ENCODE measurements around the gene TSKU.
A peak's percentile ranks its signal among the peaks of the same experiment; 100 is the strongest.
"Not testable (repeated sequence)": the region's sequence is repeated elsewhere in the genome, so short reads cannot be mapped to it uniquely, and the experiment has no call there.

The TSKU gene

DNA sequence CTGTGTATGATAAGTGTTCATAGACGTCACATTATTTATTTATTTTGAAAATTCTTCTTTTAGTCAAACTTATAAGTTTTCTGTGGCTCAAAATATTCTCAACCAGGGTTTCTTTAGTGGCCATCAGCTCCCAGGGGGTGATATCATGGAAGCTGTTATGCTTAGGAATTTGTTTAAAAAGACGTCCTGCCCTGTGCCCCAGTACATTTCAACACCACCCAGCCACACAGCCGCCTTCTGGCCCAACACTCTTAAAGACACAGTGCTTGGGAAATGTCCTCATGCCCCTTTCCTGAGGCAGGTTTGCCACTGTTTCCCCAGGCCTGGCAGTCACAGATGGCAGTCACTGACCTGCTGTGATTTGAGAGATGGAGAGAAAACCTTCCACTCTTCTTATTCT, 19.9 kb downstream of the TSKU start:
- DNase-seq = no peak

DNA sequence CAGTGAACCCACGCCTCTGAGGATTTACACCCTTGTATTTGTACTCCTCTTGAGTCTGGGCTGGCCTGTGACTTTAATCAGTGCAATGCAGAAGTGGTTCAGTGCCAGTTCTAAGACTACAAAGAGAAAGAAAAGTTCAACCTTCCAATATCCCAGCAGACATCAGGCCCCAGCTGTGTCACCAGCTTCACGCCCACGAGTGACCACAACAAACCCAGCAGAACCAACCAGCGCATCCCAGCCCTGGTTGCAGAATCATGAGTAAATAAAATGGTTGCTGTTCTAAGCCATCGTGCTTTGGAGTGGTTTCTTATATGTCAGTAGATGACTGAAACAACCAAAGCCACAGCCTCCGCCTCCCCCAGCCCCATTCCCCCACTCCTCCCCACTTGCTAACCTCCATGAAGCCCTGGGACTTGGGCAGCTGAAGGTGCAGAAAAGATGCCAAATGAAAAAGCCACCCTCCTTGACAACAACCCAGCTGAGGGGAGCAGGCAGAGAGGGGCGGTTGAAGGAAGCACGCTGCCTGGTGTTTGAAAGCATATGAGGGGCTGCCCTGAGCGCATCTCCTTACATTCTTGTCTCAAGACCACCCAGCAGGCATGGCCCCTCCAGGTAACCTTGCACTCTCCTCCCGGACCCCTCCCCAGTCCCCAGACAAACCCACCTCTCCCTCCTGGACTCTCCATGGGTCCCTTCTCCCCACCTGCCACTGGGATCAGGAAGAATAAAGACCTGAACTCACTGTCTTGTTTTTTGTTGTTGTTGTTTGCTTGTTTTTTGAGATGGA, 20.9 kb downstream of the TSKU start:
- DNase-seq = peak; percentile 67

DNA sequence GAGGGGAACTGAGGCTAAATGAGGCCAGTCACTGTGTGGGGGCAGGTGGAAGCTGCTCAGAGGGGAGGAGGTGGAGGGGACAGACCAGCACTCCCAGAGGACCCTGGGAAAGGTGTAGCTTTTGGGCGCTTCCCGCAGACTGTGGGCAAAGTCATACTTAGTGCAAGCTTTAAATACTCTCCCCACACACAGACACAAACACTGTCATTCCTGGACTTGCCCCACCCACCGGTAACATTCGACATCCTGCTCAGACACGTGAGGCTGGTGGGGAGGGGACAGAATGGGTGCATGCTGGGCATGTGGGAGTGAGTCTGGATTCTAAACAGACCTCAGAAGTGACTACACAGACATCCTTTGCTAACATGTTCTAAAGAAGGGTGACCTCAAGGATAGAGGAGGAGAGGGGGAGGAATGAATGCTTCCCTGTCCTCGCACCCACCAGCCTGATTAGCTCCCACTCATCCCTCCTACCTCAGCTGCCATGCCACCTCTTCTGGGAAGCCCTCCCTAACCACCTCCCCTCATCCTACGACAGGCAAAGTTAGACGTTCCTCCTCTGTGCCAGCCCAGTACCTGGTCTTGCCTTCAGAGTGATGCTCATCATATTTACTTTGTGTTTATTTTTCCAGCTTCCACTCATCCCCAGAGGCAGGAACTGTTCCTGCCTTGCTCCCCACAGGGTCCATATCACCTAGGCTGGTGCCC, 22.2 kb downstream of the TSKU start:
- DNase-seq = peak; percentile 76

DNA sequence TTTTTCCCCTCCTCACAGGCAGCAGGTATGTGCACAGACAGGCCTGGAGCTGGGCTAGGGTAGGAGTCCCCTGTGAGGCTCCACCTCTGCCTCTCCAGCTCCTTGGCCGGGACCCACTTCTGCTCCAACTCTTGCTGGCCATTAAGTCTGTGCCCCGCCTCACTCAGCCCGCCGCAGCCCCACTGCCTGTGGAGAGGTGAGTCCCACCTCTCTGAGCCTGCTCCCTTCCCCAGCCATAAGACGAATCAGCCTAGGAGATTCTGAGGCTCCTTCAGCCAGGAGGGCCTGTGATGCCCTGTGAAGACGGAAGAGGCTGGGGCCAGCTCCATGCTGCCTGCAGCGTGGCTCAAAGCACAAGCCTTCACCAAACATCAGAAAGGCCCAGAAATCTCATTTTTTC, 23.0 kb downstream of the TSKU start:
- no peak for DNase-seq

DNA sequence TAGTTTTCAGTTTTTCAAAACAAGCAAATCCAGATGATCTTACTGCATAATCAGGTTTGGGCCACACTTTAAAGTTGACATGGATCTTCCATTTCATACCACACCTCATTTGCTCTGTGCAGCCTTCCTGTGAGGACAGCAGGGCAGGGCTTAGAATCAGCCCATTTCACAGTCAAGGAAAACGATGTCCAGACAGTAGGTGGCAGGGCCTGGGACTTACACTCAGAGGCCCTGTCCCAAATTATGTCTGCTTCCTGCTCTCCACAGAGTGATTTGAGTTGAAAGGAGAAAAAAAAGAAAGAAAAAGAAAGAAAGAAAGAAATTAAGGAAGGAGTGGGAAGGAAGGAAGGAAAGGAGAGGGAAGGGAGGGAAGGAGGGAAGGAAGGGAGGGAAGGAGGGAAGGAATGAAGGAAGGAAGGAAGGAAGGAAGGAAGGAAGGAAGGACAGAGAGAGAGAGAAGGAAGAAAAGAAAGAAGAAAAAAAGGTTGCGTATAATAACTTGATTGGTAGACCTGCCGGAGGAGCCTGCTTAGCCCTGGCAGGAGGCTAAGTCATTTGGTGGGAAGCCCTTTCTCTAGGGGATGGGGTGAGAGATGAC, 23.6 kb downstream of the TSKU start:
- no peak for DNase-seq

DNA sequence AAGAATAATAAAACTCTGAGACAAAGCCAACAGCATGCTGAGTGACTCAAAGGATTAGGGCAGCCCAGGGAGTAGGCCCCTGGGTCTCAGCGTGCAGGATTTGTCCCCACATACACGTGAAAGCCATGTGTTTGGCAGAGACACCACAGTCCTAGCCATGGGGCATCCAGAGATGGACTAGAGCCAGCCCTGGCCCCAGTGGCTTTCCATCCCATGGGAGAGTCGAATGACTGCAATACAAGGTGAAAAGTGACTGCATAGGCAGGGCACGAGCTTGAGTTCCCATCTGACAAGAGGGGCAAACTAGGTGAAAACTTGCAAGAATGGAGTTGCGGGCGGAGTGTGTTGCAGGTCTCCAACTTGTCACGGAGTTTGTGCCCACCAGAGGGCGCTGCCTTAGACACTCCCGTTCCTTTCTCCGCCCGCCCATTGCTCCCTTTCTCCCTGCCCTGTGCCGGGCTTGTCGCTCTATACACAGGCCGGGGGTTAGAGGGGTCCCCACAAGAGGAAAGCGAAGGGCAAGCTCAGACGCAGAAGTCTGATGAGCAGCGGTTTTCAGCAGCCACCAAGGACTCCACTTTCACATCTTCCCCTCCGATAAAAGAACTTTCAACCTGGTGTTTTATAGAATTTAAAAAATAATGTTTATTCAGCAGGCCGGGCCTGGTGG, 24.2 kb downstream of the TSKU start:
- DNase-seq = peak; percentile 74

DNA sequence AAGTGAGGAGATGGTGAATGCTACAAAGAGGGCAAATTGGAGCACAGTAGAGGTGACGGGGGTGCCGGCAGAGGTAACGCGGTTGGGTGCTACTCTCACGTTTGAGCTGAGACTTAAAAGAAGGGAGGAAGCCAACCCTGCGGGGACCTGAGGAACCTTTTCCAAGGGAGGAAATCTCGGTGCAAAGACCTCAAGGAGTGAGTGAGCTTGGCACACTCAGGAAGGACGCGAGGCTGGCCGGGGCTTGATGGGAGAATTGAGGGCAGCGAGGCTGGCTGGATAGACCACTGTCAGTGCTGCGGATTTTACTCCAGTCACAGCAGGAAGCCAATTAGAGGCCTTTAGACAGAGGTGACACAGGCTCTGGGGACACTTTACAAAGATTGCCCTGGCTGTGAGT, 25.0 kb downstream of the TSKU start:
- DNase-seq = no peak

DNA sequence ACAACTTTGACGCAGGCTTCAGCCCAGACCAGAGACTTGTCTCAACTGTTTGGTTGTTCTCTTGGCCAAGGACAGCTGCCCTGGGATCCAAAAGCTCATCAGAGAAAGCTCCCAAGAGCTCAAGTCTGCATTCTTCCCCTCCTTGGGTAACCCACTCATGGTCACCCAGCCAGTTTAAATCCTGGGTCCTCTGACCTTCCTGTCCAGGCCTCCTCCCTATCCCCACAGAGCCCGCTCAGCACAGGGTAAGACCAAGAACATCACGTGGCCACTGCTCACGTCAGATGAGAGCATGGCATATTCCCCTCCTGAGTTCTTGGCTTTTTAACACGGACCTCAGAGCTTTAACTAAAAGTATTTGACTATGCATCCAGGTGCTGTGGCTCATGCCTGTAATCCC, 25.8 kb downstream of the TSKU start:
- DNase-seq = no peak

DNA sequence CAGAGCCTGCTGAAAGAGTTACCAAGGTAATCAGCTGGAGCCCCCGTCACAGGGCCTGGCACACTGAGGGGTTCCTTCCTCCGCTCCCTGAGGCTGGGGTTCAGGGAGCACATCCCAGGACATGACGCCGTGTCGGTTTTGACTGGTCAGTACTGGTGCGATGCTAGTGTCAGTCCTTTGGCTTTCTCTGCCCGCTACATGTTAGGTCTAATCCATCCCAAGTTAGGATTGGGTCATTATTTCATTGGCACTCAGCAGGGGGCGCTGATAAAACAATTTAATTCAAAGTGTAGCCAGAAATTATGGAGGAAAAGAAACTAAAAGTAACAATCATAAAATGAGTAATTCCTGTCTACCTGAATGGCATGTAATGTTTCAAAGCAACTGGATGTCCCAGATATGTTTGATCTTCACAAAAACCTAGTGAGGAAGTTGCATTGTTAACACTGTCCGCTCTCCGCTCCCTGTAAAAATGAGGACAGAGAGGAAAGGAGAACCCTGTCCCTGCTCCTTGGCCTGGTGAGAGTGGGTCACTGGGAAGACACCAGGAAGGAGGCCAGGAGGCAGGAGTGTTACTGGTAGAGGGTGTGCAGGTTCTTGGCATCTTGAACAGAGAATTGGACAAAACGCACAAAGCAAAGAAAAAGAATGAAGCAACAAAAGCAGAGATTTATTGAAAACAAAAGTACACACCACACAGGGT, 27.1 kb downstream of the TSKU start:
- peak; percentile 69 for DNase-seq

DNA sequence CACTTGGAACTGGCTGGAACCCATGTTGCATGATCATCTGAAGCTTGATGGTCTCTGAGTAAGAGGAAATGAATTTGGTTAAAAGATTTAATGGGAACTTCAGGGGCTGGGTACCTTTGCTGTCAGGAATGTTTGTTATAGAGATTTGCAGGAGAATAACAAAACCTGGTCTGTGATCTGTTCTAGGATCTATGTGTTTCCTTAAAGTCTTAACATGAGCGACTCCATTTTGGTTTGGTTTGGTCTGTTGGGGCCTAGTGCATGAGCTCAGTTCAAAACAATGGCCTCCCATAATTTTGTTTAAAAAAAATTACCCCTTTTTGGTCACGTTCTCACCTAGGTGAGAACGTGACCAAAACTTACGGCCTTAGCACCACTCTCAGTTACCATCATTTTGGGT, 28.1 kb downstream of the TSKU start:
- no peak for DNase-seq

DNA sequence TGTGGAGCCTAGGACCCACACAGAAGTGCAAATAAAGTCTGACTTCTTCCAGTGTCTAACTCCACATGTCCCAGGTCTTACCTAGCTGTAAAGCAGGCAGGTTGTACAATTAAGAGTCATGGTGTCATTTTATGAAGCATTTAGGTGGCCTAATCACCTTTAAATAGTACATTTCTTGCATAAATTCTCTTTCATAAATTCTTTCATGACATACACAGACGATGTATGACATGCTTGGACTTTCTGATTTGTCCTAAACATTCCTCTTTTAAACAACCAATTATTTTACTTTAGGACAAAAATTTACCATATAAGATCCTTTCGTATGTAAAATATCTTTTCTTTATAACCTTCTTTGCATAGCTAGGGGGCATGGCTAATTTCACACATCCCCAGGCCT, 31.3 kb downstream of the TSKU start:
- DNase-seq = no peak

DNA sequence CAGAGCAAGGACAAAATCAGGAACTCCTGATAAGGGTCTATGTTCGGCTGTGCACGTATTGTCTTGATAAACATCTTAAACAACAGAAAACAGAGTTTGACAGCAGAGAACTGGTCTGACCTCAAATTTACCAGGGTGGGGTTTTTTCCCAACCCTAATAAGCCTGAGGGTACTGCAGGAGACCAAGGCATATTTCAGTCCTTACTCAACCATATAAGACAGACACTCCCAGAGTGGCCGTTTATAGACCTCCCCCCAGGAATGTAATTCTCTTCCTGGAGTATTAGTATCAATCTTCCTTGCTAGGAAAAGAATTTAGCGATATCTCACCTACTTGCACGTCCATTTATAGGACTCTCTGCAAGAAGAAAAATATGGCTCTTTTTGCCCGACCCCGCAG, 32.5 kb downstream of the TSKU start:
- DNase-seq = not testable (repeated sequence)

DNA sequence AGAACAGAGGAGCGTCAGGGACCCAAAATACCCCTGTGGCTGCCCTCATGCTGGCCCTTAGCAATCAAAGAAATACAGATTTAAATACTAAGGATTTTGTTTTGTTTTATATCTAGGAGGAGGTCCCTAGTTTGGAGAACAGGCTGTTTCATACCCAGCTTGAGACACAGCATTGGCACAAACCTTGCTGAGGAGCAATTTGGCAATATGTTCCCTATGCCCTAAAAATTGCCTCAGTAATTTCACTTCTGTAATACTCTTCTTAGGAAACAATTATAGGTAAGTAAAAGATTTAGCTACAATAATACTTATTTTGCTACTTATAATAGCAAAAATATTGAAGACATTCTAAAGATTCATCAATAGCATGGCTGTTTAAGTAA, 37.0 kb downstream of the TSKU start:
- no peak for DNase-seq

DNA sequence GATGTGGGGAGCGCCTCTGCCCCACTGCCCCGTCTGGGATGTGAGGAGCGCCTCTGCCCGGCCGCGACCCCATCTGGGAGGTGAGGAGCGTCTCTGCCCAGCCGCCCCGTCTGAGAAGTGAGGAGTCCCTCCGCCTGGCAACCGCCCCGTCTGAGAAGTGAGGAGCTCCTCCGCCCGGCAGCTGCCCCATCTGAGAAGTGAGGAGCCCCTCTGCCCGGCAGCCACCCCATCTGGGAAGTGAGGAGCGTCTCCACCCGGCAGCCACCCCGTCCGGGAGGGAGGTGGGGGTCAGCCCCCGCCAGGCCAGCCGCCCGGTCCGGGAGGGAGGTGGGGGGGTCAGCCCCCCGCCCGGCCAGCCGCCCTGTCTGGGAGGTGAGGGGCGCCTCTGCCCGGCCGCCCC, 38.2 kb downstream of the TSKU start:
- DNase-seq = not testable (repeated sequence)

DNA sequence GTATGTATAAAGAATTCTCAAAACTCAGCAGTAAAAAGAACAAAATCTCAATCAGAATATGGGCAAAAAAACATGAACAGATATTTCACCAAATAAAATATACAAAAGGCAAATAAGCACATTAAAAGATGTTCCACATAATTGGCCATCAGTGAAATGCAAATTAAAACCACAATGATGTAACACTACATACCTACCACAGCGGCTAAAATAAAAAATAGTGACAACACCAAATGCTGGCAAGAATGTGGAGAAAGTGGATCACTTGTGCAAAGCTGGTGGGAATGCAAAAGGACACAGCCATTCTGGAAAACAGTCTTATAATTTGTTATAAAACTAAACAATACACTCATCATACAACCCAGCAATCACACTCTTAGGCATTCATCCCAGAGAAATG, 39.2 kb downstream of the TSKU start:
- no peak for DNase-seq

DNA sequence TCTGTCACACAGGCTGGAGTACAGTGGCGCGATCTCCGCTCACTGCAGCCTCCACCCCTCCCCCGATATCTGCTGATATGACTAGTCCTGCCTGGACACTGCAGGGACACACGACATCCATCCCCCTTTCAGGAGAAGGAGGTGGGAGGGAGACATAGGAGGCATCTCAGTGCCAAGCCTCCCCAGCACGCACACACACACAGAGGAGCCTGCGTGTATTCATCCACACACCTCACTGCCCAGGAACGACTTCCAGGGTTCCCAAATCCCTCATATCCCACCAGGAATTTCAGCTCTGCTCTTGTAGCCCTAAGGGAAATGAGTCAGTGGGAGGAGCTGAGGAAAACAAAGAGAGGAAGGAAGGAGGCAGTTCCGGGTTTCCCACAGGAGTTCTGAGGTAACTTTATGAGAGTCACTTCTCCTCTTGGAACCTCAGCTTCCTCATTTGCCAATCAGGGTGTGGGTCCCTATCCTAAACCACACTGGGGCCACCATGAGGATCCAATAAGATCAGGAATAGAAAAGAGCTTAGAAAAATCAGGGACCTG, 40.4 kb downstream of the TSKU start:
- no peak for DNase-seq

DNA sequence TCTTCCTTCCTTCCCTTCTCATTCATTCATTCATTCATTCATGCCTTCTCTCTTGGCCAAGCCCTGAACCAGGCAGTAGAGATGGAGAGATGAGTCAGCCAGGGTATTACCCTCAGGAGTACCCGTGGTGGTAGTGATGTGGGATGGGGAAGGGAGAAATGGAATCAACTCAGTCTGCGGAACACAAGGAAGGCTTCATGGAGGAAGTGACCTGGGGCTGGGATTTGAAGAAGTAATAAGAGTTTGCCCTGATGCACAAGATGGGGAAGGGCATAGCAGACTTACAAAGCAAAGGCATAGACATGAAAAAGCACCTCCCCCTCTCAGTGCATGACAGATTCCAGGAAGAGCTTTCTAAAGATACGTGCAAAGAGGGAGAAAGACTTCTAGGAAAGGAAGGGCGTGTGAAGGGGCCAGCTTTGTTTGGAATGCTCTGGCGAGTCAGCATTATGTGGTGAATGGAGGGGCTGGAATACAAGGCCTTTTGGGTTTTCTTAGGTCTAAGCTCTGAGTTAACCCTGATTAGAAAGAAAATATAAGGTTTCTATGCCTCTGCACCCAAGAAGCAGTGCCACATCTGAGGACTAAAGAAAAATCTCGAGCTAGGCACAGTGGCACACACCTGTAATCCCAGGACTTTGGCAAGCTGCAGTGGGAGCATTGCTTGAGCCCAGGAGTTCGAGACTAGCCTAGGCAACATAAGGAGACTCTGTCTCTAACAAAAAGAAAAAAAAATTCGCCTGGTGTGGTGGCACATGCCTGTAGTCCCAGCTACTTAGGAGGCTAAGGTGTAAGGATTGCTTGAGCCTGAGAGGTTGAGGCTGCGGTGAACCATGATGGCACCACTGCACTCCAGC, 41.2 kb downstream of the TSKU start:
- DNase-seq = no peak

DNA sequence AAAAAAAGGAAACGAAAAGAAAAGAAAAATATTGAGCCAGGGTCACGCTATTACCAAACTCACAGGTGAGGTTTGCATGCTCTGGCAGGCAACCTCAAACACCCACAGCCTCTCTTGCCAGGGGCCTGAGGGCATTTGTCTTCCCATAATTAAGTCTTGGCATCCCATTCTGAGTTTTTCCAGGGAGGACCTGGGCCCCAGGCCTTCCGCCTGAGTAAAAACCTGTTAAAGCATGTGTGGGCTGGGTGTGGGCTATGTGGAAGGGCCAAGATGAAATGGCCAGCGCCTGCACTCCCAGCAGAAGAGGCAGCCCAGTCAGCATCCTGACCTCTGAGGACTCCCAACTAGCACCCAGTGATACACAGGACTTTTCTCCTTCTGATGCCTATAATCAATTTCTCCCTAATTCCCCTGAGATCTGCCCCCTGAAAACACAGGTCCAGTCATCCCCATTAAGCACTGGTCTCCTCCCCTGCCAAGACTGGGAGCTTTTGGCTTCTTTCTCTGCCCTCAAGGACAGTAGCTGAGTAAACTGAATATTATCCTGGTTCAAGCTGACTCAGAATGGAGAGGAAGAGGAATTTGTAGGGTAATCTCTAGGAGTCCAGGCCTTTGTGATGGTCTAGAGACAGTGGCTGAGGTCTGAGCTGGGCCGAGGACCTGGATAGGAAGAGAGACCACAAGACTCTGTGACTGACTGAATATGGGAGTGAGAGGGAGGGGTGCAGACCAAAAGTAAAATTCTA, 42.0 kb downstream of the TSKU start:
- DNase-seq = no peak

DNA sequence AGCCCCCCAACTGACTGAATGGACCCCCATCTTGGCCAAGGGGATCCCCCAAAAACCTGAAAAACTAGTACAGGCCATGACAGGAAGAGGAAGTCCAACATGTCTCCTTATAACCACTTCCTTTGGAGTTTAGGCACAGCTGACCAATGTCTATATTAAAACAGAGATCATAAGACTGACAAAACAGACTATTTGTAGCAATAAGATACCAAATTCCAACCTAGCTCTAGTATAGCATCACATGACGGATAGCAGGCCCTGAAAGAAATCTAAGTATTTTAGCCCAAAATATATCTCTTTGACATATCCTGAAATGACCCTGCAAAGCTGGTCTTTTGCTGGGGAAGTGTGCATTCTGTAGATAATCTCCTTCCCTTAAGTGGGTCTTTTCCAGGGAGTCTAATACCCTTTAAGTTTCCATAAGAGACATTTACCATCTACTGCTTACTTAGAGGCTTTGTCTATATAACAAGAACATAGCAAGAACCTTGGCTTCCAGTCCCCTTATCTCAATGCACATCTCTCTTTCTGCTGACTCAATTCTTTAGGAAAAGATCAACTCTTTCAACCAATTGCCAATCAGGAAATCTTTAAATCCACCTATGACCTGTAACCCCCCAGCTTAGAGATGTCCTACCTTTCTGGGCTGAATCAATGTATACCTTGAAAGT, 42.7 kb downstream of the TSKU start:
- no peak for DNase-seq

DNA sequence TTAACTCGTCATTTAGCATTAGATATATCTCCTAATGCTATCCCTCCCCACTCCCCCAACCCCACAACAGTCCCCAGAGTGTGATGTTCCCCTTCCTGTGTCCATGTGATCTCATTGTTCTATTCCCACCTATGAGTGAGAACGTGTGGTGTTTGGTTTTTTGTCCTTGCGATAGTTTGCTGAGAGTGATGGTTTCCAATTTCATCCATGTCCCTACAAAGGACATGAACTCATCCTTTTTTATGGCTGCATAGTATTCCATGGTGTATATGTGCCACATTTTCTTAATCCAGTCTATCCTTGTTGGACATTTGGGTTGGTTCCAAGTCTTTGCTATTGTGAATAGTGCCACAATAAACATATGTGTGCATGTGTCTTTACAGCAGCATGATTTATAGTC, 43.4 kb downstream of the TSKU start:
- DNase-seq = not testable (repeated sequence)
